HG03342 (cell line): ENCODE data around the gene TP53AIP1.

Experiments
- ATAC-seq: cut with Tn5 transposase; IDR thresholded peaks from one replicate; pipeline ENCODE4 v1.9.1; 2021; ENCODE audit warnings: mild to moderate bottlenecking, moderate library complexity; ENCODE audit not compliant: unreplicated experiment

TP53AIP1 gene

GRCh38 chr11:128892866-128893565 lies 49.7 kb downstream of the TP53AIP1 start:
- ATAC-seq: no peak

GRCh38 chr11:128891913-128892398 lies 50.7 kb downstream of the TP53AIP1 start:
- no peak for ATAC-seq

- no peak for ATAC-seq
Observed at GRCh38 chr11:128890543-128891368, 51.9 kb downstream of the TP53AIP1 start, which contains the start of gene KCNJ5. KCNJ5 (plus strand) TSS chr11:128891356; CDS start chr11:128911274, 19,918 bp downstream.

GRCh38 chr11:128890216-128890542 lies 52.5 kb downstream of the TP53AIP1 start:
- ATAC-seq: no peak

GRCh38 chr11:128889657-128890213 lies 52.9 kb downstream of the TP53AIP1 start:
- ATAC-seq: no peak

- no peak for ATAC-seq
Observed at GRCh38 chr11:128888034-128888985, 54.4 kb downstream of the TP53AIP1 start.

GRCh38 chr11:128886406-128887124 lies 56.1 kb downstream of the TP53AIP1 start:
- no peak for ATAC-seq
